DMS153 treated with DMSO at 0.1 percent for 48 hours (cell line): Measurements from ENCODE around the gene UNC80.

Source experiments
- DNase-seq: peaks from one replicate; lab custom pipeline; 2025; ENCODE audit not compliant: unreplicated experiment; lab: John Stamatoyannopoulos, UW

Gene UNC80

GRCh38 chr2:210009126-210009525 lies 237.5 kb downstream of the UNC80 start:
- no peak for DNase-seq

- DNase-seq = no peak
Measured at GRCh38 chr2:210009896-210010295, 238.3 kb downstream of the UNC80 start.

GRCh38 chr2:210020138-210020537 lies 248.5 kb downstream of the UNC80 start:
- no peak for DNase-seq

GRCh38 chr2:210022824-210023223 lies 251.2 kb downstream of the UNC80 start:
- no peak for DNase-seq

- DNase-seq = no peak
Measured at GRCh38 chr2:210027608-210028007, 256.0 kb downstream of the UNC80 start.

GRCh38 chr2:210028178-210028577 lies 256.5 kb downstream of the UNC80 start:
- no peak for DNase-seq

GRCh38 chr2:210034087-210034683 lies 262.6 kb downstream of the UNC80 start:
- DNase-seq = no peak

- no peak for DNase-seq
Measured at GRCh38 chr2:210035679-210036078, 264.0 kb downstream of the UNC80 start.

- no peak for DNase-seq
Measured at GRCh38 chr2:210038078-210038477, 266.4 kb downstream of the UNC80 start.

- DNase-seq = no peak
Measured at GRCh38 chr2:210046851-210047500, 275.3 kb downstream of the UNC80 start.
